ENCODE measurements around the gene GTF2IRD1.
A peak's percentile ranks its signal among the peaks of the same experiment; 100 is the strongest.

Gene GTF2IRD1

DNA sequence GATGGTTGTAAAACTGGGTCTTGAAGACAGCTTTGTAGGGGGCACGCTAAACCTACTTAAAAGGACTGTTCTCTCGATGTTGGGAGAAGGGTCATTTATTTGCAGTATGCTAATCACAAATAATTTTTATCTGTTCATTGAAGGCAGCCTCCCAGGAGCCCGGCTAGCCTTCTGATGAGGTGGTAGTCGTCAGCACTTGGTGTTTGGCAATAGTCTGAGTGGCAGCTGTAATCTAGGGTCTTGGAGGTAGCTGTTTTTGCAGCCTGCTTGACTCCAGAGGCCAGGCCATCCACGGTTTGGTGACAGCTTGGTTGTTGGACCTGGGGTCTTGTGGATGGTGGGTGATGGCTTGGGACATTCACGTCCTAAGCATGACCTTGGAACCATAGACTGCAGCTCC lies 2.2 kb downstream of the GTF2IRD1 start:
- peak overlapping the region; percentile 95 for H3K27ac ChIP-seq
- CTCF ChIA-PET: interaction anchor here (0.7 kb wide), 2 partner anchors 18 to 49 kb away, joined by 3 to 4 read pairs; no protein-coding TSS in a partner anchor
- POLR2A ChIA-PET (ENCODE audit: low non-redundant PET): interaction anchor here (0.7 kb wide), 1 partner anchor 11 kb away, joined by 5 read pairs; no protein-coding TSS in a partner anchor

DNA sequence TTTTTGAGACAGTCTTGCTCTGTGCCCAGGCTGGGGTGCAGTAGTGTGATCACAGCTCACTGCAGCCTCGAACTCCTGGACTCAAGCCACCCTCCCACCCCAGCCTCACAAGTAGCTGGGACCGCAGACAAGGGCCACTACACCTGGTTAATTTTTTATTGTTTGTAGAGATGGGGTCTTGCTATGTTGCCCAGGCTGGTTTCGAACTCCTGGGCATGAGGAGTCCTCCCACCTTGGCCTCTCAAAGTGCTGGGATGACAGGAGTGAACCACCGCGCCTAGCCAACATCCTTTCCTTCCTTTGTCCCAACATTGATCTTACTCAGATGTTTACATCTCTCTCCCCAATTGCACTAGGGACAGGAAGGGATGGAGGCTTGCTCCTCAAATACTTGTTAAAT lies 3.3 kb downstream of the GTF2IRD1 start:
- CTCF ChIA-PET: no interaction called here

More for the DNA sequence above, 2.2 kb downstream of the GTF2IRD1 start:
- no peak for DNase-seq (ENCODE audit: low spot score)
- TF ChIP-seq, protein P1, sequence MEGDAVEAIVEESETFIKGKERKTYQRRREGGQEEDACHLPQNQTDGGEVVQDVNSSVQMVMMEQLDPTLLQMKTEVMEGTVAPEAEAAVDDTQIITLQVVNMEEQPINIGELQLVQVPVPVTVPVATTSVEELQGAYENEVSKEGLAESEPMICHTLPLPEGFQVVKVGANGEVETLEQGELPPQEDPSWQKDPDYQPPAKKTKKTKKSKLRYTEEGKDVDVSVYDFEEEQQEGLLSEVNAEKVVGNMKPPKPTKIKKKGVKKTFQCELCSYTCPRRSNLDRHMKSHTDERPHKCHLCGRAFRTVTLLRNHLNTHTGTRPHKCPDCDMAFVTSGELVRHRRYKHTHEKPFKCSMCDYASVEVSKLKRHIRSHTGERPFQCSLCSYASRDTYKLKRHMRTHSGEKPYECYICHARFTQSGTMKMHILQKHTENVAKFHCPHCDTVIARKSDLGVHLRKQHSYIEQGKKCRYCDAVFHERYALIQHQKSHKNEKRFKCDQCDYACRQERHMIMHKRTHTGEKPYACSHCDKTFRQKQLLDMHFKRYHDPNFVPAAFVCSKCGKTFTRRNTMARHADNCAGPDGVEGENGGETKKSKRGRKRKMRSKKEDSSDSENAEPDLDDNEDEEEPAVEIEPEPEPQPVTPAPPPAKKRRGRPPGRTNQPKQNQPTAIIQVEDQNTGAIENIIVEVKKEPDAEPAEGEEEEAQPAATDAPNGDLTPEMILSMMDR (conservative IDR thresholded peaks at IDR 0.05; ENCODE audit: low read depth): no peak

DNA sequence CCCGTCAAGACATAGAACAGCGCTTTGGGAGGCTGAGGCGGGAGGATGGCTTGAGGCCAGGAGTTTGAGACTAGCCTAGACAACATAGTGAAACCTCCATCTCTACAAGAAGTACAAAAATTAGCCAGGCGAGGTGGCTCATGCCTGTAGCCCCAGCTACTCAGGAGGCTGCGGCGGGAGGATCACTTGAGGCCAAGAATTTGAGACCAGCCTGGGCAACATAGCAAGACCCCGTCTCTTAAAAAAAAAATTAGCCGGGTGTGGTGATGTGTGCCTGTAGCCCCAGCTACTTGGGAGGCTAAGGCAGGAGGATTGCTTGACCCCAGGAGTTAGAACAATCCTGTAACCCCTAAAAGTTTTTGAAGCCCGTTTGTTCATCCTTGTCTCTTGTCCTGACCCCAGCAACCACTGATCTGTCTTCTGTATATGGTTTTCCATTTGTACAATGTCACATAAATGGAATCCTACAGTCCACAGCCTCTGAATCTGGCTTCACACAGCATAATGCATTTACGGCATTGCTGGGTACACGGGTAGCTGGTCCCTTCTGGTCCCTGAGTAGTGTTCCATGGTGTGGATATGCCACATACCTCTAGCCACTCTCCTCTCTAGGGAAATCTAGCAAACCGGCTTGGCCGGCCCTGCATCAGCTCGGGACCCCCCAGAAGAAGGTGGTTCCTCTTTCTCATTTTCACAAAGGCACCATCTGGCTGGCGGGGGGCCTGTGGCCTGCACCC lies 8.4 kb downstream of the GTF2IRD1 start:
- H3K27ac ChIP-seq: peak overlapping the region; percentile 95
- TF ChIP-seq, protein P1 (conservative IDR thresholded peaks at IDR 0.05; ENCODE audit: low read depth): no peak
- no peak for DNase-seq (ENCODE audit: low spot score)
- ChIA-PET POLR2A (ENCODE audit: low non-redundant PET) (no interaction called here), CTCF (interaction anchor here (0.7 kb wide), 1 partner anchor 45 kb away, joined by 3 read pairs; no protein-coding TSS in a partner anchor)

More for the DNA sequence above, 3.3 kb downstream of the GTF2IRD1 start:
- DNase-seq (ENCODE audit: low spot score): no peak
- POLR2A ChIA-PET (ENCODE audit: low non-redundant PET): no interaction called here
- peak overlapping the region; percentile 95 for H3K27ac ChIP-seq
- TF ChIP-seq, protein P1 (conservative IDR thresholded peaks at IDR 0.05; ENCODE audit: low read depth): no peak

DNA sequence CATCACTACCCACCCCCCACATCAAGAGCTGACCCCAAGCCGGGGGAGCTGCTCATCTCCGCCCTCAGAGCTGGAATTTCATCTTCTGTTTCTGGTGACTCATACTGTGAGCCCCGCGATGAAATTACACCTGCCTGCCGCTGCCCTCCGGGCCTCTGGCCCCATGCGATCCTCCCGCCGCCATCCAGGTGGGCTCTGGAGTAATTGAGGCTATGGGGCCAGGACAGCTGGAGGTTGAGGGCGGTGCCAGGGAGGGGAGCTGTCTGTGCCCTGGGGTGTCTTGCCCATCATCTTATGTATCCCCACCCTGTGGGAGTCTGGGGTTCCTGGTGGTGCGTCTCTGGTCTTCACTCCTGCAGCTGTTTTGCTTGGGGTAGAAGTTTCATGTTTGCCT lies 9.0 kb downstream of the GTF2IRD1 start:
- DNase-seq (ENCODE audit: low spot score): no peak
- CTCF ChIA-PET: interaction anchor here (0.7 kb wide), 1 partner anchor 45 kb away, joined by 3 read pairs; no protein-coding TSS in a partner anchor
- POLR2A ChIA-PET (ENCODE audit: low non-redundant PET): no interaction called here
- TF ChIP-seq, protein P1 (conservative IDR thresholded peaks at IDR 0.05; ENCODE audit: low read depth): no peak
- H3K27ac ChIP-seq: peak overlapping the region; percentile 95

DNA sequence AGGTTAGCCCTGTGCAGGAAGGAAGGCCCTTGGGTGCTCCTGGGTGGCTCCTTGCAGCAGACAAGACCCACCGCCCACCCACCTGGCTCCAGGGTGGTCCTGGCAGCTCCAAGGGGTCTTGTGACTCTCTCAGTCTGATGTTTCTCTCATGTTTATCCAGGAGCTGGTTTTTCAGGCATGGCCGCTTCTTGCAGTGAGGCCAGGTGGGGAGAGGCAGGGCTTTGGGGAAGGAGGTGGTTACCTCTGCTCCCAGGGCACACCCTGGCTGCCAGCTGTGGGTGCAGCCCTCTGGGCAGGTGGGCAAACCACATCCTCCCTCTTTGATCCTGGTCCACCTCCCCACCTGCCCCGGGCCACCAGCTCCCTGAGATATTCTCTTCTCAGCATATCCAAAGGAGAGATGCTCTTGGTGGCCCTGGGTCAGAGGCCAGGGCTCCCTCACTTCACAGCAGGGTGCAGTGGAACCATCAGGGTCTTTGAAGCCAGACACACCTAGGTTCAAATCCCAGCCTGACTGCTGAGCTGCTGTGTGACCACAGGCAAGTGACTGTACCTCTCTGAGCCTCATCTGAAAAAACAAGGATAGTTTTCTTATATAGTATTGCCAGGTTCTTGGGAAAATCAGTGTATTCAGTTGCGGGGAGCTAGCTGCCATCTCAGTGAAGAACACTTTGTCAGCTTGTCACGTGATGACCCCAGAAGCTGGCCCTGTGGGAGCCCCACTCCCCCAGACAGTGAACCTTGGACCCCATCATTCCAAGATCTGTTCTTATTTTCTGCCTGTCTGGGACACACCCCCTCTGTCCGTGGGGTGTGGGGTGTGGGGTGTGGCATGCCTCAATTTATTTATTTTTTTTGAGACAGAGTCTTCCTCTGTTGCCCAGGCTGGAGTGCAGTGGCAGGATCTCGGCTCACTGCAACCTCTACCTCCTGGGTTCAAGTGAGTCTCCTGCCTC lies 11.5 kb downstream of the GTF2IRD1 start:
- TF ChIP-seq, protein P1 (conservative IDR thresholded peaks at IDR 0.05; ENCODE audit: low read depth): no peak
- ChIA-PET POLR2A (ENCODE audit: low non-redundant PET) (no interaction called here), CTCF (interaction anchor here (0.5 to 1.3 kb wide), 4 partner anchors 47 to 259 kb away, joined by 3 to 4 read pairs (median 3); no protein-coding TSS in a partner anchor)
- no peak for DNase-seq (ENCODE audit: low spot score)
- H3K27ac ChIP-seq: peak overlapping the region; percentile 95

All from RWPE1 (cell line).